HepG2 (cell line): ENCODE measurements around the gene SOCS7. TPM values are rescaled to one million over a fixed set of nuclear protein-coding genes. Genes with fewer than 3 reads are reported as not detected.

Experiments
- CCDC6 ChIP-seq: sonication (generic); formaldehyde crosslinking; IDR thresholded peaks from 2 replicates; pipeline ENCODE4 v1.8.1; 2022; ENCODE audit warnings: mild to moderate bottlenecking, missing genetic modification reagents, moderate library complexity
- HCFC1 ChIP-seq: fragments of 150-350 bp; IDR thresholded peaks from 2 replicates; pipeline ENCODE4 v1.6.1; 2014; ENCODE audit warnings: low read depth, low read length
- IRF1 ChIP-seq: sonication (generic); formaldehyde crosslinking; IDR thresholded peaks from 2 replicates; pipeline ENCODE4 v1.4.0; 2020; ENCODE audit warnings: low read depth, mild to moderate bottlenecking, missing genetic modification reagents
- JUNB ChIP-seq: sonication (generic); formaldehyde crosslinking; IDR thresholded peaks from 2 replicates; pipeline ENCODE4 v1.8.0; 2022; ENCODE audit warnings: missing genetic modification reagents, mild to moderate bottlenecking, borderline replicate concordance
- POGK ChIP-seq: sonication (generic); formaldehyde crosslinking; conservative IDR thresholded peaks from 2 replicates; pipeline ENCODE4 v1.8.0; 2022; ENCODE audit warnings: mild to moderate bottlenecking, moderate library complexity, missing genetic modification reagents
- POLR2G ChIP-seq: fragments of 200-400 bp; formaldehyde crosslinking; IDR thresholded peaks from 2 replicates; pipeline ENCODE4 v1.6.1; 2018; ENCODE audit warnings: mild to moderate bottlenecking, low read depth, low read length, moderate library complexity
- SAP130 ChIP-seq: IDR thresholded peaks from 2 replicates; pipeline ENCODE4 v1.6.1; 2016; ENCODE audit warnings: low read depth
- TFDP1 ChIP-seq: IDR thresholded peaks from 2 replicates; pipeline ENCODE4 v1.6.1; 2016; ENCODE audit warnings: missing compliant biosample characterization, missing genetic modification reagents, borderline replicate concordance
- ZBTB25 ChIP-seq: IDR thresholded peaks from 2 replicates; pipeline ENCODE4 v1.6.1; 2018; ENCODE audit warnings: missing genetic modification reagents
- ZC3H13 ChIP-seq: sonication (generic); formaldehyde crosslinking; IDR thresholded peaks from 2 replicates; pipeline ENCODE4 v1.8.1; 2023; ENCODE audit warnings: mild to moderate bottlenecking, missing genetic modification reagents, moderate library complexity
- ZKSCAN5 ChIP-seq: sonication (generic); formaldehyde crosslinking; IDR thresholded peaks from 2 replicates; pipeline ENCODE4 v1.5.1; 2020; ENCODE audit warnings: mild to moderate bottlenecking, missing genetic modification reagents
- ZNF446 ChIP-seq: sonication (generic); formaldehyde crosslinking; IDR thresholded peaks from 2 replicates; pipeline ENCODE4 v1.5.0; 2020; ENCODE audit warnings: mild to moderate bottlenecking, missing genetic modification reagents
- ZNF512 ChIP-seq: sonication (generic); formaldehyde crosslinking; IDR thresholded peaks from 2 replicates; pipeline ENCODE4 v1.4.0; 2020; ENCODE audit warnings: mild to moderate bottlenecking, missing genetic modification reagents
- ZNF746 ChIP-seq: sonication (generic); formaldehyde crosslinking; IDR thresholded peaks from 2 replicates; pipeline ENCODE4 v1.8.0; 2022; ENCODE audit warnings: mild to moderate bottlenecking, missing genetic modification reagents
- polyA plus RNA-seq, 8 experiments: library from polyadenylated mRNA; depleted of rRNA in 3 of 8; stranded (reverse) in 7 of 8; unstranded in 1 of 8; fragments of >200 nt; fragmentation: Illumina TruSeq in 4 of 8; extraction: Trizol in 4 of 8; gene quantifications; 2 replicates each; pipeline versions ENCODE4 v1.2.1 to v1.2.3, GENCODE V29; 2011 to 2016; ENCODE audit warnings: low read depth in 4 of 8, missing spikeins in 1 of 8, mixed read lengths in 1 of 8; ENCODE audit not compliant: insufficient read depth in 1 of 8
- total RNA-seq, 5 experiments: library from RNA; depleted of rRNA; stranded (reverse); fragments of >200 nt; fragmentation: Illumina TruSeq; extraction: Trizol; gene quantifications; 2 replicates each; pipeline ENCODE4 v1.2.3, GENCODE V29; 2016; ENCODE audit warnings: low read depth in 1 of 5
- TF ChIP-seq, protein P1 (sequence below): sonication (generic); formaldehyde crosslinking; IDR thresholded peaks from 2 replicates; pipeline ENCODE4 v1.4.0; 2020; ENCODE audit warnings: mild to moderate bottlenecking, missing genetic modification reagents
- TF ChIP-seq, protein P2 (sequence below): sonication (generic); formaldehyde crosslinking; conservative IDR thresholded peaks from 2 replicates; pipeline ENCODE4 v1.4.0; 2020; ENCODE audit warnings: missing genetic modification reagents
- TF ChIP-seq, protein P3 (sequence below): sonication (generic); formaldehyde crosslinking; IDR thresholded peaks from 2 replicates; pipeline ENCODE4 v1.4.0; 2020; ENCODE audit warnings: mild to moderate bottlenecking, missing genetic modification reagents

The SOCS7 gene
- total and polyA plus RNA-seq, 2 of the 13 experiments (the other 11 are each of a cell fraction or from before 2014, with no cell fraction given) = 19.2 to 24.2 TPM

DNA sequence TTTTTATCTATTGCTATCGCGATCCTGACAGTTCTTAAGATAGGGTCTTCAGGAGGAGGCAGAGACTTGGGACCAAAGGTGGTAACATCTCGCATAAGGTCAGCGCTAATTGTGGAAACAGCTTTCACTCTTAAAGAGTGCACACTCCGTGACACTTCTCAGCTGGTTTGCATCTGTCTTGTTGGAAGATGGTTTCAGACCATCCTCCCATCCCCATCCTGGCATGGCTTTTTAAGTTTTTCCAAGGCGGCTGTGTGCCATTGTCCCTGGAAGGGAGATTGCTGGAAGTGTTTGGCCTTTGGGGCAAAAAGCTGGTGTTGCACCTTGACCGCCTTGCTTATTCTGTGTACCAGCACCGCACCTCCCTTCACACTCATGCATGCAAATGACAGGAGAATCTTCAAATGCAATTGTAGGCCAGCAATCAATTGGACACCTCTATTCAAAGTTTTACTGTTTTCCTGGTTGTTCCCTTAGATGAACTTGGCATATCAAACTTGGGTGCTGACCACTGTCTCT lies 1.5 kb downstream of the SOCS7 start (continued):
- TF ChIP-seq ZBTB25 (CRISPR knock-in tag) = no peak
- TF ChIP-seq ZNF746 (CRISPR knock-in tag) = no peak
- no peak for TF ChIP-seq POLR2G
- TF ChIP-seq SAP130 (CRISPR knock-in tag) = peak; percentile 18; the same call in 1 of the 2 replicates
- TF ChIP-seq ZNF512 = no peak
- TF ChIP-seq ZKSCAN5 (CRISPR knock-in tag) = peak; percentile 9; the same call in 1 of the 2 replicates
- TF ChIP-seq IRF1 (CRISPR knock-in tag) = no peak
- no peak for TF ChIP-seq JUNB
- no peak for TF ChIP-seq CCDC6
- no peak for TF ChIP-seq POGK (CRISPR knock-in tag)
- TF ChIP-seq, protein P1, sequence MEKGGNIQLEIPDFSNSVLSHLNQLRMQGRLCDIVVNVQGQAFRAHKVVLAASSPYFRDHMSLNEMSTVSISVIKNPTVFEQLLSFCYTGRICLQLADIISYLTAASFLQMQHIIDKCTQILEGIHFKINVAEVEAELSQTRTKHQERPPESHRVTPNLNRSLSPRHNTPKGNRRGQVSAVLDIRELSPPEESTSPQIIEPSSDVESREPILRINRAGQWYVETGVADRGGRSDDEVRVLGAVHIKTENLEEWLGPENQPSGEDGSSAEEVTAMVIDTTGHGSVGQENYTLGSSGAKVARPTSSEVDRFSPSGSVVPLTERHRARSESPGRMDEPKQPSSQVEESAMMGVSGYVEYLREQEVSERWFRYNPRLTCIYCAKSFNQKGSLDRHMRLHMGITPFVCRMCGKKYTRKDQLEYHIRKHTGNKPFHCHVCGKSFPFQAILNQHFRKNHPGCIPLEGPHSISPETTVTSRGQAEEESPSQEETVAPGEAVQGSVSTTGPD (CRISPR knock-in tag) = no peak
- TF ChIP-seq, protein P2, sequence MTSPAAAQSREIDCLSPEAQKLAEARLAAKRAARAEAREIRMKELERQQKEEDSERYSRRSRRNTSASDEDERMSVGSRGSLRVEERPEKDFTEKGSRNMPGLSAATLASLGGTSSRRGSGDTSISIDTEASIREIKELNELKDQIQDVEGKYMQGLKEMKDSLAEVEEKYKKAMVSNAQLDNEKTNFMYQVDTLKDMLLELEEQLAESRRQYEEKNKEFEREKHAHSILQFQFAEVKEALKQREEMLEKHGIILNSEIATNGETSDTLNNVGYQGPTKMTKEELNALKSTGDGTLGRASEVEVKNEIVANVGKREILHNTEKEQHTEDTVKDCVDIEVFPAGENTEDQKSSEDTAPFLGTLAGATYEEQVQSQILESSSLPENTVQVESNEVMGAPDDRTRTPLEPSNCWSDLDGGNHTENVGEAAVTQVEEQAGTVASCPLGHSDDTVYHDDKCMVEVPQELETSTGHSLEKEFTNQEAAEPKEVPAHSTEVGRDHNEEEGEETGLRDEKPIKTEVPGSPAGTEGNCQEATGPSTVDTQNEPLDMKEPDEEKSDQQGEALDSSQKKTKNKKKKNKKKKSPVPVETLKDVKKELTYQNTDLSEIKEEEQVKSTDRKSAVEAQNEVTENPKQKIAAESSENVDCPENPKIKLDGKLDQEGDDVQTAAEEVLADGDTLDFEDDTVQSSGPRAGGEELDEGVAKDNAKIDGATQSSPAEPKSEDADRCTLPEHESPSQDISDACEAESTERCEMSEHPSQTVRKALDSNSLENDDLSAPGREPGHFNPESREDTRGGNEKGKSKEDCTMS (CRISPR knock-in tag) = no peak
- no peak for TF ChIP-seq ZNF446 (CRISPR knock-in tag)
- TF ChIP-seq, protein P3, sequence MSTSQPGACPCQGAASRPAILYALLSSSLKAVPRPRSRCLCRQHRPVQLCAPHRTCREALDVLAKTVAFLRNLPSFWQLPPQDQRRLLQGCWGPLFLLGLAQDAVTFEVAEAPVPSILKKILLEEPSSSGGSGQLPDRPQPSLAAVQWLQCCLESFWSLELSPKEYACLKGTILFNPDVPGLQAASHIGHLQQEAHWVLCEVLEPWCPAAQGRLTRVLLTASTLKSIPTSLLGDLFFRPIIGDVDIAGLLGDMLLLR (CRISPR knock-in tag) = no peak
- no peak for TF ChIP-seq TFDP1 (CRISPR knock-in tag)
- TF ChIP-seq HCFC1 = no peak
- TF ChIP-seq ZC3H13 (CRISPR knock-in tag) = 0 out of 2 replicates have a peak, but pooled peaks have one; percentile 48
